AG08395 (cell line): ENCODE results near the gene PRDM1.

Experiments
- DNase-seq: peaks from one replicate; pipeline ENCODE4 v3.0.0; 2012; ENCODE audit warnings: mixed read lengths, low spot score

PRDM1 gene

GRCh38 chr6:106085984-106086813 is at the start of gene PRDM1:
TSS of gene PRDM1 (plus strand) at chr6:106086336. CDS start at chr6:106086554, 218 bp downstream.
- peak; percentile 35 for DNase-seq

GRCh38 chr6:106037060-106037459 is 49.1 kb upstream of the PRDM1 start:
- peak; percentile 37 for DNase-seq

GRCh38 chr6:106039897-106040592 is 46.1 kb upstream of the PRDM1 start:
- no peak for DNase-seq

- no peak for DNase-seq
Measured at GRCh38 chr6:106044151-106044550, 42.0 kb upstream of the PRDM1 start.

- DNase-seq: no peak
Measured at GRCh38 chr6:106045077-106045476, 41.1 kb upstream of the PRDM1 start.

- no peak for DNase-seq
Measured at GRCh38 chr6:106046116-106046853, 39.9 kb upstream of the PRDM1 start.

GRCh38 chr6:106046854-106047200 is 39.3 kb upstream of the PRDM1 start:
- no peak for DNase-seq

GRCh38 chr6:106048336-106048735 is 37.8 kb upstream of the PRDM1 start:
- no peak for DNase-seq

- DNase-seq: no peak
Measured at GRCh38 chr6:106050538-106050937, 35.6 kb upstream of the PRDM1 start.

GRCh38 chr6:106051226-106051625 is 34.9 kb upstream of the PRDM1 start:
- DNase-seq: no peak

GRCh38 chr6:106053484-106054205 is 32.5 kb upstream of the PRDM1 start:
- no peak for DNase-seq

GRCh38 chr6:106055489-106055888 is 30.6 kb upstream of the PRDM1 start:
- no peak for DNase-seq

GRCh38 chr6:106056060-106056745 is 29.9 kb upstream of the PRDM1 start:
- no peak for DNase-seq

- DNase-seq: no peak
Measured at GRCh38 chr6:106056746-106057390, 29.3 kb upstream of the PRDM1 start.

GRCh38 chr6:106059331-106059730 is 26.8 kb upstream of the PRDM1 start:
- no peak for DNase-seq

- no peak for DNase-seq
Measured at GRCh38 chr6:106060167-106060566, 26.0 kb upstream of the PRDM1 start.

GRCh38 chr6:106063448-106063850 is 22.7 kb upstream of the PRDM1 start:
- DNase-seq: no peak

- no peak for DNase-seq
Measured at GRCh38 chr6:106064142-106064541, 22.0 kb upstream of the PRDM1 start.

GRCh38 chr6:106064756-106065155 is 21.4 kb upstream of the PRDM1 start:
- peak; percentile 10 for DNase-seq

- DNase-seq: no peak
Measured at GRCh38 chr6:106066989-106067388, 19.1 kb upstream of the PRDM1 start.

GRCh38 chr6:106069478-106069877 is 16.7 kb upstream of the PRDM1 start:
- DNase-seq: peak; percentile 41
